Pancreas (tissue), 10 donors: Measurements from ENCODE around the gene ULK4. TPM values are rescaled to one million over a fixed set of nuclear protein-coding genes. Genes with fewer than 3 reads are reported as not detected.

Experiments
- ATAC-seq, 4 donors: fragments of 200-7000 bp; cut with Tn5 transposase; one replicate each; pipeline versions ENCODE4 v1.8.0 to v1.9.1; 2020; ENCODE audit warnings: mild to moderate bottlenecking in 4 of 4, moderate library complexity in 4 of 4
- DNase-seq, 6 donors: peaks; one replicate each; pipeline ENCODE4 v3.0.0-alpha.2; 2020
- FAIRE-seq: peaks from 2 replicates; lab custom pipeline; 2012; peaks lifted over from hg19 to GRCh38; lab: Jason Lieb, UNC
- H3K27ac ChIP-seq, 4 donors: fragments of 200-600 bp; sonication (generic); 1 replicate in 3 of 4; 2 replicates in 1 of 4; pipeline versions ENCODE4 v1.5.0 to v1.8.0; 2020
- H3K27me3 ChIP-seq, 4 donors: fragments of 200-600 bp; one replicate each; pipeline ENCODE4 v1.8.0; 2021
- H3K36me3 ChIP-seq, 3 donors: fragments of 200-600 bp; sonication (generic) in 1 of 3; one replicate each; pipeline versions ENCODE4 v1.5.0 to v1.8.0; 2020 to 2021
- H3K4me1 ChIP-seq, 3 donors: fragments of 200-600 bp; one replicate each; pipeline ENCODE4 v1.8.0; 2021
- H3K4me3 ChIP-seq, 4 donors: fragments of 200-600 bp; sonication (generic) in 2 of 4; one replicate each; pipeline versions ENCODE4 v1.5.0 to v1.8.0; 2020 to 2021
- H3K9me3 ChIP-seq, 4 donors: fragments of 200-600 bp; one replicate each; pipeline ENCODE4 v1.8.0; 2021
- CTCF ChIP-seq, 4 donors: fragments of 200-600 bp; sonication (generic) in 3 of 4; IDR thresholded peaks; one replicate each; pipeline versions ENCODE4 v1.5.0 to v1.8.0; 2021; ENCODE audit warnings: antibody characterized with exemption in 4 of 4
- WGBS, 2 donors: extraction: QIAGEN DNeasy Blood & Tissue Kit; methylation state at CpG; one replicate each; pipeline ENCODE4 v1.1.7; 2013; 5-methylcytosine and 5-hydroxymethylcytosine counted together
- intact Hi-C, 3 donors: fragments of 100-400 bp; cut with DNase I; formaldehyde crosslinking; loops; one replicate each; pipeline versions ENCODE4 v1.11.1 to v1.14.2; 2022
- polyA plus RNA-seq, 2 donors: library from polyadenylated mRNA; stranded (reverse); fragments of 200-250 nt; gene quantifications; one replicate each; pipeline ENCODE4 v1.2.3, GENCODE V29; 2013
- total RNA-seq, 6 donors: library from RNA; stranded (reverse); fragmentation: NEBNext Ultra II Directional in 4 of 6; extraction: Animal tissue kit (Norgen Biotek cat#: 25700) in 4 of 6; gene quantifications; one replicate each; pipeline versions ENCODE4 v1.2.1 to v1.2.4, GENCODE V29; 2021 to 2023
- donor health status: healthy with polysubstance abuse.
- donor health status: DM: no; HTN: no; CAD: no; lungs with moderate emphysema.
- donor health status: DM: no; HTN: no; CAD: no.
- donor health status: control.
- donor health status: control.
- donor health status: Bipolar disorder and iron deficiency.
- donor health status: DM: yes; HTN: yes; CAD: no.
- donor health status: DM: no; HTN: no; CAD: no.
- donor health status: DM: no; HTN: no; CAD: no.
- donor health status: DM: yes; HTN: yes; CAD: no.

ULK4 gene
- total and polyA plus RNA-seq, 8 donors = 2.3 to 8.6 (median 4.2) TPM

GRCh38 chr3:41508063-41508696, 453.7 kb downstream of the ULK4 start:
- ATAC-seq (no peak), DNase-seq (peak in 1 of 6 donors; percentile 31), FAIRE-seq (no peak)
- Histone ChIP-seq H3K27ac (no peak overlapping the region), H3K27me3 (no peaks in the 10 kb centered on the region), H3K36me3 (no peaks in the 10 kb centered on the region), H3K4me3 (no peak overlapping the region), H3K9me3 (no peaks in the 10 kb centered on the region), H3K4me1 (no peaks in the 10 kb centered on the region)
- TF ChIP-seq CTCF (IDR thresholded peaks at IDR 0.05) = no peak
- intact Hi-C loops = no loop called here
- 94 to 95% methylated on average over 7 of the region's 7 CpGs for WGBS, 2 donors

GRCh38 chr3:41507336-41508062, 454.4 kb downstream of the ULK4 start:
- H3K9me3 ChIP-seq = no peaks in the 10 kb centered on the region
- H3K27me3 ChIP-seq = no peaks in the 10 kb centered on the region
- intact Hi-C loops = no loop called here
- no peak overlapping the region for H3K27ac ChIP-seq
- H3K4me1 ChIP-seq = no peaks in the 10 kb centered on the region
- no peak overlapping the region for H3K4me3 ChIP-seq
- DNase-seq (no peak), FAIRE-seq (no peak), ATAC-seq (no peak)
- no peaks in the 10 kb centered on the region for H3K36me3 ChIP-seq
- 92 to 94% methylated on average over 2 of the region's 2 CpGs for WGBS, 2 donors
- no peak for TF ChIP-seq CTCF (IDR thresholded peaks at IDR 0.05)

GRCh38 chr3:41503998-41504623, 457.8 kb downstream of the ULK4 start:
- no peak overlapping the region for H3K4me3 ChIP-seq
- no peak overlapping the region for H3K27ac ChIP-seq
- FAIRE-seq (no peak), ATAC-seq (no peak), DNase-seq (no peak)
- no peaks in the 10 kb centered on the region for H3K36me3 ChIP-seq
- no peaks in the 10 kb centered on the region for H3K9me3 ChIP-seq
- no peaks in the 10 kb centered on the region for H3K27me3 ChIP-seq
- no peak for TF ChIP-seq CTCF (IDR thresholded peaks at IDR 0.05)
- intact Hi-C loops = no loop called here
- H3K4me1 ChIP-seq = no peaks in the 10 kb centered on the region

- intact Hi-C loops = no loop called here
- DNase-seq = no peak
- no peak for TF ChIP-seq CTCF (IDR thresholded peaks at IDR 0.05)
- ATAC-seq = no peak
- Histone ChIP-seq H3K27ac (no peak overlapping the region), H3K9me3 (no peaks in the 10 kb centered on the region), H3K4me1 (no peaks in the 10 kb centered on the region), H3K4me3 (no peak overlapping the region), H3K27me3 (no peaks in the 10 kb centered on the region), H3K36me3 (no peaks in the 10 kb centered on the region)
- FAIRE-seq = no peak
These were observed 459.4 kb downstream of the ULK4 start for GRCh38 chr3:41502481-41502880.

GRCh38 chr3:41502023-41502422, 459.9 kb downstream of the ULK4 start:
- no peak for DNase-seq
- no peak for FAIRE-seq

More at GRCh38 chr3:41502023-41502422, 459.9 kb downstream of the ULK4 start:
- 48 to 50% methylated on average over 1 of the region's 1 CpG for WGBS, 2 donors
- Histone ChIP-seq H3K4me3 (no peak overlapping the region), H3K9me3 (no peaks in the 10 kb centered on the region), H3K27ac (no peak overlapping the region), H3K4me1 (no peaks in the 10 kb centered on the region), H3K27me3 (no peaks in the 10 kb centered on the region), H3K36me3 (no peaks in the 10 kb centered on the region)
- ATAC-seq = no peak
- TF ChIP-seq CTCF (IDR thresholded peaks at IDR 0.05) = no peak
- intact Hi-C loops = no loop called here
